HepG2 (cell line): ENCODE results near the gene RPUSD3.

Experiments used
- BCLAF1 ChIP-seq: fragments of 450-650 bp; IDR thresholded peaks from 2 replicates; pipeline ENCODE4 v1.6.1; 2017; ENCODE audit warnings: mild to moderate bottlenecking
- KDM4B ChIP-seq: sonication (generic); formaldehyde crosslinking; IDR thresholded peaks from 2 replicates; pipeline ENCODE4 v1.4.0; 2020; ENCODE audit warnings: missing genetic modification reagents
- KDM5A ChIP-seq: fragments of 200-600 bp; sonication (generic); IDR thresholded peaks from 2 replicates; pipeline ENCODE4 v1.7.0; 2018; ENCODE audit warnings: antibody characterized with exemption, mild to moderate bottlenecking, low read length, borderline replicate concordance
- PCBP2 ChIP-seq: fragments of 200-400 bp; formaldehyde crosslinking; optimal IDR thresholded peaks from 2 replicates; pipeline ENCODE3; 2018; ENCODE audit warnings: low read length, low read depth; ENCODE audit not compliant: poor library complexity, severe bottlenecking
- POLR2A ChIP-seq, 2 experiments: IDR thresholded peaks; 2 replicates each; pipeline ENCODE4 v1.6.1; 2011; ENCODE audit warnings: low read depth in 2 of 2, low read length in 2 of 2, mild to moderate bottlenecking in 1 of 2, moderate library complexity in 1 of 2; ENCODE audit not compliant: insufficient read depth in 1 of 2
- ZNF367 ChIP-seq: sonication (generic); formaldehyde crosslinking; IDR thresholded peaks from 2 replicates; pipeline ENCODE4 v1.4.0; 2020; ENCODE audit warnings: missing genetic modification reagents, borderline replicate concordance

GRCh38 chr3:9884555-9885165 lies 40.9 kb upstream of the RPUSD3 start:
- TF ChIP-seq BCLAF1 = no peak
- no peak for TF ChIP-seq ZNF367 (CRISPR knock-in tag)
- TF ChIP-seq PCBP2 = no peak
- no peak for TF ChIP-seq POLR2A (IDR thresholded peaks at IDR 0.05; ENCODE audit: insufficient read depth in 1 of 2, low read depth in 2 of 2, low read length in 2 of 2)
- no peak for TF ChIP-seq KDM5A
- no peak for TF ChIP-seq KDM4B (CRISPR knock-in tag)
